HG02840 (cell line): Measurements from ENCODE around the gene NOB1.

ENCODE experiments used
- ATAC-seq: cut with Tn5 transposase; IDR thresholded peaks from one replicate; pipeline ENCODE4 v1.9.1; 2021; ENCODE audit warnings: mild to moderate bottlenecking, moderate library complexity, moderate number of reproducible peaks; ENCODE audit not compliant: unreplicated experiment, low FRiP score

NOB1 gene

DNA sequence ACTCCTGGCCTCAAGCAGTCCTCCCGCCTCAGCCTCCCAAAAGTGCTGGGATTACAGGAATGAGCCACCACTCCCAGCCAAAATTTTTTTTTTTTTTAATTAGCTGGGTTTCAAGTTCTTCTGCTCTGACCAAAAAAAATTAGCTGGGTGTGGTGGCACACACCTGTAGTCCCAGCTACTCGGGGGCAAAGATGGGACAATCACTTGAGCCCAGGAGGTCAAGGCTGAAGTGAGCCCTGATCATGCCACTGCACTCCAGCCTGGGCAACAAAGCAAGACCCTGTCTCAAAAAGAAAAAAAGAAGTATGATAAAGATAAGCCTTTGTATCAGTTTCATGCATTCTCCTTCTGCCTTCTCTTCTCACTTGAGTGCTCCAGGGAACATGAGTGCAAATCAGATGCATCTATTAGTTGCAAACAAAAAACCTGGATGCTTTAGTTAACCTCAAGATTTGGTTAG, 30.3 kb downstream of the NOB1 start:
- ATAC-seq, result no peak

DNA sequence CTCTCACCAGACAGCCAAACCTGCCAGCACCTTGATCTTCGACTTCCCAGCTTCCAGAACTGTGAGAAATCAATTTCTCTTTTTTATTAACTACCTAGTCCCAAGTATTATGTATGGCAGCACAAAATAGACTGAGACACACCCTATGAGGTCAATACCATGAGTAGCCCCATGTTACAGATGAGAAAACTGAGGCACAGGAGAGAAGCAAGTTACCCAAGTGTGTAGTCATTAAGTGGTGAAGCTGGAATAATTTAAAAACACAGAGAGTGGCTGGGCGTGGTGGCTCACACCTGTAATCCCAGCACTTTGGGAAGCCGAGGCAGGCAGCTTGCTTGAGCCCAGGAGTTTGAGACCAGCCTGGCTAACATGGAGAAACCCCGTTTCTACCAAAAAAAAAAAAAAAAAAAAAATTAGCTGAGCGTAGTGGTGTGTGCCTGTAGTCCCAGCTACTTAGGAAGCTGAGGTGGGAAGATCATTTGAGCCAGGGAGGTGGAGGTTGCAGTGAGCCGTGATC, 33.2 kb downstream of the NOB1 start:
- ATAC-seq, result no peak

DNA sequence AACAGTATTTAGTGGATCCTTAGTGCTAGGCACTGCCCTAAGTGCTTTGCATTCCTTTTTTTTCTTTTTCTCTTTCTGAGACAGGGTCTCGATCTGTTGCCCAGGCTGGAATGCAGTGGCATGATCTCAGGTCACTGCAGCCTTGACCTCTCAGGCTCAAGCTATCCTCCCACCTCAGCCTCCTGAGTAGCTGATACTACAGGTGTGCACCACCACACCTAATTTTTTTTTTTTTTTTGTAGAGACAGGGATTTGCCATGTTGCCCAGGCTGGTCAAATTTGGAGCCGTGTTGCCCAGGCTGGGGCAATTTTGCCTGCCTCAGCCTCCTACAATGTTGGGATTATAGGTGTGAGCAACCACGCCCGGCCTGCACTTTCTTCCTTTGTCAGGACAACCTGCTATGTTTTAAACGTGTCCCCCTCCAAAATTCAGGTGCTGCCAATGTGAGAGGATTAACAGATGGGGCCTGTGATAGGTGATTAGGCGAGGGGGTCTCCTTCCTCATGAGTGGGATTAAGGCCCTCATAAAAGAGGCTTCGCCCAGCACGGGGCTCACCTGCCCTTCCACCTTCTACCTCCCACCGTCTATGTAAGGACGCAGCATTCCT, 33.8 kb downstream of the NOB1 start:
- no peak for ATAC-seq

DNA sequence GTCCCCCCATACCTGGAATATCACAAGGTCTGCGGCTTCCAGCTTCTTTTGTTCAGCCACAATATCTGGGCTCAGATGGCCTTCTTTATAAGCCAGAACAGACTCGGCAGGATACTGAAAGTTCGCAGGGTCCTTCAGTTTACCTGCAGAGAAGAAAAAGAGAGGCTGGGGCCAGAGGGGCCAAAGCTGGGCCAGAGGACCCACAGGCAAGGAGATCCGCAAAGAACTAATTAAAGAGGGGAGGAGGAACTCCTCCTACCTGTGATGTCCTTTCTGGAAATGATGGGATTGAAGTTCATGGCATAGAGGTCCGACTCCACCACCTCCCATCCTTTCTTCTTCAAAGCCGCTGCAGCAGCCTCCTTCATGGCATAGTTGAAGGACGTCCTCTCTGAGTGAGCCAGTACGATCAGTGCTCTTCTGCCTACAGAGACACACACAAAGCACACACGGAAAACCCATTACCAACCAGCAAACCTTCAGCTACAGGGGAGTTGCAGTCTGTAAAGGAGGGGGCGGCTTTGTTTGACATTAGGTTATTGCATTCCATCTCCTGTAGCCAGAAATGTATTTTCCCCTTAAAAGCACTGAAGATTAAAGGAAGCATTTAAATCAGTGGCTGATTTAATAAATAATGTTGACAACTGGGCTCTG, 36.5 kb downstream of the NOB1 start:
- ATAC-seq, result no peak

DNA sequence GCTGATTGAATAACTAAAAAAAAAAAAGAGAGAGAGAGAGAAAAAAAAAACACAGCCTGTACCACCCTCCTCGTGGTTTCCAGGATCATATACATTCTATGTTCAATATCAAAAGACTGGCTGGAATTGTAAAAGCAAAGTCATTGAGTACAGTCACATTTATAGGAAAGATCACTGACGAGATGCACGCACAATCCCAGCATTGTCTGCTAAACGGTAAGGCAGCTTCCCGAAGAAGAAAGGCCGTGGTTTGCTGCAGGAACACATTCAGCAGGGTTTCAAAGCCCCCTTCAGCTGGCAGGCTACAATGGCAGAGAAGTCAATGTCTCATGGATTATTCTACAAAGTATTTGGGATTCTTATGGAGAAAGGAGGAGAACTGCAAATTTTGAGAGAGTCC, 37.7 kb downstream of the NOB1 start:
- ATAC-seq, result no peak

DNA sequence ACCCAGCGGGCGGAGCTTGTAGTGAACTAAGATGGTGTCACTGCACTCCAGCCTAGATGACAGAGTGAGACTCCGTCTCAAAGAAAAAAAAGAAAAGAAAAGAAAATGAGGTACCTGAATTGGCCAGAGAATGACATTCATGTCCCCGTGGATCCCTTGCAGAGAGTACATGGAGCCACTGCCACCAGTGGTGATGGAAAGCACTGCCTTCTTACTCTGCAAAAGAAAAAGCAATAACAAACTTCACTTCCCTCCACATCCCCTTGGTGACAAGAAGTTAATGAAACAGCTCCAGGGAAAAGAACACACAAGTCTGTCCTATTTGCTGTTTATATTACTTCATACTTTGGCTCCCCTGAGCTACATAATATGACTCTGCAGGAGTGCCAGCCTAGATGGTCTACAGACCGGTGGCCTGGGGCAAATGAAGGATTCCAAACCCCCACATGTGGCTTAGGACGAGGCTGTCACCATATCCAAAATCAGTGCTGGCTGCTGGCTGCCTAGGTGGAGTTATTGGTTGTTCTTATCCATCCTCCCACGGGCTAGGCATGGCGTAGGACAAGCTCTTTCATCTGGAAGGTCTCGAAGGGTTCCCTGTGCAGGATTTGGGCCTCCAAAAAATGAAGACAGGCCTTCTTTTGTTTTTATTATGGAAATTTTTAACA, 41.7 kb downstream of the NOB1 start:
- no peak for ATAC-seq

DNA sequence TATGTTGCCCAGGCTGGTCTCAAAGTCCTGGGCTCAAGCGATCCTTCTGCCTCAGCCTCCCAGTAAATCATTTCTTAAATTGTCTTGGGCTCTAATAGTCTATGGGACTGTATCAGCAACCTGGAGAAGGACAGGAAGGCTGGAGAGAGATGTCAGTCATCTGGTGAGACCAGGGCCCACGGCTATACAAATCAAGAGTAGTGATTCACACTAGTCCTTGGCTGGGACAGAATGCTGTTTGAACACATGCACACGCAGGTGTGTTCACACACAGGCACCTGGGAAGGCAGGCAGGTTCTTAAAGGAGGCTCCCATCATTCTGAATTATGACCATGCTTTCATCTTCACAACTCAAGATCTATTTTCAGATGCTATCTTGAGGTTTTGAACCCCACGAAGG, 42.4 kb downstream of the NOB1 start:
- ATAC-seq, result no peak

DNA sequence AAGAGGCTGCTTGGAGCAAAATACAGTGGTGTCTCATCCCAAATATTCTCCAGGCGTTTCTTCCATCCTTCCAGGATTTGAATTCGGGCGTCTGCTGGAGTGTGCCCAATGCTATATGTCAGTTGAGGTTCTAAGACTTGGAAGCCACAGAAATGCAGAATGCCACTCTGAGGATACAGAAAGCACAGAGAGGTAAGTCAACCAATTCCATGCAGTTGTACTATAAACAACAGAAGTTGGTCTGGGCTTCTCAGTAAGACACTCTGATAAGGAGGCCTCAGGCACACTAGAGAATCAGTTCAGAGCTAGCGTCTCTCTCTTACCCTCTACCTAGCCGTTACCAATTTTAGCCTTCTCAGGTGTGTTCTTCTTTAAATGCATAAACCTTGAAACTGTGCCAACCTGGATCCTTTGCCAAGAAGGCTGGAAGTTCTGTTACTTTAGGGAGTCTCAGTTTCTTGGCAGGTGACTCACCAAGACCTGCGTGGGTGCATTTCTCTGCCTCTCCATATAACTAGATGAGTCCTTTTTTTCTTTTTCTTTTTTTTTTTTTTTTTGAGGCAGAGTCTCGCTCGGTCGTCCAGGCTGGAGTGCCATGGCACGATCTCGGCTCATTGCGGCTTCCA, 43.5 kb downstream of the NOB1 start:
- no peak for ATAC-seq

DNA sequence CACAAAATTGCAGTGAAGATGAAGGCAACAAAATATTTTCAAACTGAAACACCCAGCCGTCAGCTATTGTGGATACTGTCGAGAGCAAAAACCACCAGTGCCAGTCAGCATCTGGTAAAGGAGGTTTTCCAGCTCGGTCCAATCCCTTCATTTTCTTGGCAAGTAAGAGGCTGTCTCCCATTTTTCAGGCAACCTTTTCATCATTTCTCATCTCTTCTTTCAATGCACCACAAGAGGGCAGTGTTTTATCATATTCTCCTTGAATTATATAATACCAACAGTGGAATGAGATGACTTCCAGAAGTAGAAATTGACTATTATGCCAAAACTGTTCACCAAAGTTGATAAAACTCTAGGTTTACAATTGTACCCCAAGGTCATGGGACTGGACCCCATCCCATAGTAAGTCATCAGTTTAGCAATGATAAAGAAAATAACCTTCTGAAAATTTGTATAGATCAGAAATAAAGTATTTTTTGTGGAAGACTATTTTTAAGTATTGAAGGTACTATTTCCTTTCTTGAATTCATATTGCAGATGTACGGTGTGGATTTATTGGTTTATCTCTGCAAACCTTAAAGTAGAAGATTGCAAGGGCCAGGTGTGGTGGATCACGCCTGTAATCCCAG, 45.2 kb downstream of the NOB1 start:
- ATAC-seq, result no peak

DNA sequence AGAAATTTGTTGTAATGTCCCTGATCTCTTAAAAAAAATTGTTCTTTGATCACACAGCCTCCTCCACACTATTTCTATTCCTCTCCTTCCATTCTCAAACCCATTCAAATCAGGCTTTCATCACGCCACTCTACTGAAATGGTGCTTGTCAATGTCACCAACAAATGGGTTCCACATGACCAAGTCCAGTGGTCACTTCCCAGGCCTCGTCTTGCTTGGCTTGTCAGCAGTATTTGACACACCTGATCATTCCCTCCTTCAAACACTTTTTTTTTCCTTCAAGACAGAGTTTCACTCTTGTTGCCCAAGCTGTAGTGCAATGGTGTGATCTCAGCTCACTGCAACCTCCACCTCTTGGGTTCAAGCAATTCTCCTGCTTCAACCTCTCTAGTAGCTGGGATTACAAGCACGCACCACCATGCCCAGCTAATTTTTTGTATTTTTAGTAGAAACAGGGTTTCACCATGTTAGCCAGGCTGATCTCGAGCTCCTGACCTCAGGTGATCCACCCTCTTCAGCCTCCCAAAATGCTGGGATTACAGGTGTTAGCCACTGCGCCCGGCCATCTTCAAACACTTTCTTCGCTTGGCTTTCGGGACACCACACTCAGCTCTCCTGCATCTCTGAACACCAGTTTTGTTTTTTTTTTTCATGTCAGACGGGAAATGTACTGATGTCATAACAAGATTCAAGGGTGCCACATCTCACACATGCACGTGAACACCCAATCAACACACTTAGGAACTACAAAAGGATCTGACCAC, 46.6 kb downstream of the NOB1 start:
- ATAC-seq, result no peak

DNA sequence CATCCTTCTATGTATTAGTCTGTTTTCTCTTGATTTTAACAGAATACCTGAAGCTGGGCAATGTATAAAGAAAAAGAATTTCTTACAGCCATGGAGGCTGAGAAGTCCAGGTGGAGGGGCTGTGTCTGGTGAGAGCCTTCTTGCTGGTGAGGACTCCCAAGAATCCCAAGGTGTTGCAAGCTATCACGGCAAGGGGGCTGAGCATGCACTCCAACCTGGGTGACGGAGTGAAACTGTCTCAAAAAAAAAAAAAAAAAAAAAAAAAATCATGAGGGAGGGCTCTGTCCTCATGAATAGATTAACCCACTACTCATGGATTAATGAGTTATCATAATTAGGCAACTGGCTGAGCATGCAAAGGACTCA, 47.8 kb downstream of the NOB1 start:
- ATAC-seq, result no peak

DNA sequence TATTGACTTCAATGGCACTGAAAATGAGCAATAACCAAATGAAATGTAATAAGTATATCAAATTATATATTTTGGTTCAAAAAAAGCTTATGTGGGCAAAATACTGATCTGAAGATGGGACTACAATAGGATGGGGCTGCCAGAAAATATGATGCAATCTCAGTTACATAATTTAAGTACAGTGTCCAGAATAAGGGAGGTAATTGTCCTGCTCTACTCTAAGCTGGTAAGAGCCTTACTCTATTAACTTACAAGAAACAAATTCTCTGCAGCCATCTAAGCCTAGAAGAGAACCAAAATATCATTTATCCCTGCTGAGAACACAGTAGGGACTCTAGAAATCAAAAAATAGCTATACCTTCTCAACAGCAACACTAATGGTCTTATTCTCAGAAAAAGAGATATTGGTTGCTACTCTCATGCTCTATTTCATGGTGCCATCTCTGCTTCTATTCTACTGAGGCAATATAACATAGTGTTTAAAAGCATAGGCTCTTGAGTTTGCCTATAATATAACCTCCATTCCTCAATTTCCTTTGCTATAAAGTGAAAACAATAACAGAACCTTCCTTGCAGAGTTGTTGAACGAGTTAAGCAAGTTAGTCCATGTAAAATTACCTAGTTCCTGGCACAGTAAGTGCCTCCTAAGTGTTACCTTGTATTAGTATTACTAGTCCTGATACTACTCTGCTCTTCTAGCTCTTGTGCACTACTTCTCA, 48.3 kb downstream of the NOB1 start:
- ATAC-seq, result no peak

DNA sequence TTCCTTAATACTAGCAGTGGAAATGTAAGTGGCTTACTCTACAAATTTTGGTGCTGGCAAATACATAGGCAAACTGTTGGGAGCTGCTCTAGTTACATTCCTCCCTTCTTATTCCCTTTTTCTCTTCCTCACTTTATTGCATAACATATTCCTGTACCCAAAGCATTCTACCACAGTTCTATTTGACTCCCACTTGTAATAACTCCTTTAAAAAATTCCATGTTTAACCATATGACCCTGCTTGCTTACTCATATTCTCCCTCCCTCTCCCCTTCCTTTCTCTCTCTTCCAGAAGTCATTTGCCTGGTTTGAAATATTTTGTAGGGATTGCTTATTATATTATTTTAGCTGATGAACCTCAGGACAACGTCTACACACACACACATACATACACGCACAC, 51.1 kb downstream of the NOB1 start:
- ATAC-seq, result no peak

DNA sequence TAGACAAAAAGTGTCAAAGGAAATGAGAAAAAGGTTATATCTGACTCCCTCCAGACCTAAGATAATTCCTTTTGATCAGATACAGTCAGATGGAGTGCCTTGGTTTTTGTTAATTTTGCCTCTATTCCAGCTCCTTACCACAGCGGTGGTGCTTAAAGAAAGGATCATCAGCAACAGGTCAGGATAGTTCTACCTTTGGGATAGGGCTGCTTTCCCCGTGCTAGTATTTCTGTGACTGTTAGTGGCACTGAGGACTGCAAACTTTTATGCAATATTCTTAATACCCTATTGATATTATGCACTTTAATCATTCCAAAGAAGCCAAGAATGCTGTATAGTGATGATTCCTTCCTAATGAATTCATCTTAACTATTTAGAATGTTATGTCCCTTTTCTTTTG, 52.9 kb downstream of the NOB1 start:
- no peak for ATAC-seq

DNA sequence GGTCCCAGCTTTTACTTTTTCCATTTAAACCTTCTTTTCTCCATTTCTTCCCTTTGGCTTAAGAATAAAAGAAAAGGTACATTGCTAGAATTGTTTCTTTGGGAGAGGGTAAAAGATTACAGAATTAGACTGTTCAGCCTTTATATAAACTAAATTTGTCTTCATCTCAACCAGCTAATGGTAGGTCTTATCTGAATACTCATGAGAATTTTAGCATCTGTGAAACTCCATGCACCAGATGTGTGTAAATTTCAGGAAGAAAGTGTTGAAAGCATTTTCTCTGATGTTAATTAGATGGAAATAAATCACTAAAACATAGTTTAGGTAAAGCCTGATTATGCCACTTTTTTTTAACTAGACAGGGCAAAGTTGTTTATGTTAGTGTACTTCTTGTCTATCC, 53.3 kb downstream of the NOB1 start:
- no peak for ATAC-seq

DNA sequence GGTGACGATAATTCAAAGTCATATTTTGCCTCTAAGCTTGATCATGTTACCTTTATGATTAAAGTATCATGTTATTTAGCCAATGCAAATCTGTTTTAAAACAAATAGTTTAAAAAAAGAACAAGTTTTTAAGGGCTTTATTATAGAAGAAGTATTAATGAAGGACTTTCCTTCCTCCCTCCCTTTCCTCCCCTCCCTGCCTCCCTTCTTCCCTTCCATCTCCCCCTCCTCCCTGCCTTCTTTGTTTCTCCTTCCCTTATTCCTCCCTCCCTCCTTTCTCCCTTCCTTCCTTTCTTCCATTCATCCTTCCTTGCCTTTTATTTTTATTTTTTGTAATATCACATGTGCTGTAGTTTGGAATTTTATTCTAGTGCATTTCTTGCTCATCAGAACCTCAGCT, 54.8 kb downstream of the NOB1 start:
- no peak for ATAC-seq

DNA sequence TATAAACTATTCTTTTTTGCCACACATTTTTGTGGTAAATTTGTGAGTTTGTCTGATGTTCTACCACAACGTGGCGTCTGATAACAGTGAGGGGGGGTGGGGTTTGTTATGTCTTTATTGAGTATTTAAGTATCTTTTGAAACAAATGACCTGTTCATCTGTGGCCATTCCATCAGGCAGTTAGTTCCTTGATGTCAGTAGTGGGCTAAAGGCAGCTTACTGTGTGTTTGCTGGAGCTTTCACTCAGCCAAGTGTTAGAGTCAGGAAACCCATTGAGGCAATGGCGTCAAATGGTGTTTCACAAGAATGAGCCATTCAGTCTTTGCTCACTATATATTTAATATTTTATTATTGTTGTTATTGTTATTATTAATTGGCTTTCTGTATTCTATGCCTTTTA, 56.3 kb downstream of the NOB1 start:
- ATAC-seq, result no peak

DNA sequence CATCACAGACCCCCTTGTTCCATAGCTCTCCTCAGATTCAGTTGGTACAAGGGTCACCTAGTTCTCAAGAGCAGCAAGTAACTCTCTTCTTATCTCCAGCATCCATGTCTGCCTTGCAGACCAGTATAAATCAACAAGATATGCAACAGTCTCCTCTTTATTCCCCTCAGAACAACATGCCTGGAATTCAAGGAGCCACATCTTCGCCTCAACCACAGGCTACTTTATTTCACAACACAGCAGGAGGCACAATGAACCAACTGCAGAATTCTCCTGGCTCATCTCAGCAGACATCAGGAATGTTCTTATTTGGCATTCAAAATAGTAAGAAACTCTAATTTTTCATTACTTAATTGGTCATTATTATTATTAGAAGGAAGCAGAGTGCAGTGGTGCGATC, 60.8 kb downstream of the NOB1 start:
- no peak for ATAC-seq
